Memory B cell (primary cell): ENCODE measurements around the gene EFCAB5.
"Not testable (repeated sequence)": the region's sequence is repeated elsewhere in the genome, so short reads cannot be mapped to it uniquely, and the experiment has no call there.

Experiments
- ATAC-seq: fragments of 150-1000 bp; cut with Tn5 transposase; 2 replicates; pipeline ENCODE4 v1.10.0; 2021; ENCODE audit warnings: low read depth, mild to moderate bottlenecking, moderate library complexity
- DNase-seq, 2 donors: peaks; one replicate each; pipeline ENCODE4 v3.0.0; 2022; ENCODE audit warnings: low spot score in 2 of 2
- H3K27ac Mint-ChIP-seq: one replicate; pipeline ENCODE4 v1.8.0; 2022; ENCODE audit warnings: mild to moderate bottlenecking, moderate library complexity, mixed read lengths
- H3K27me3 Mint-ChIP-seq: one replicate; pipeline ENCODE4 v1.8.0; 2022; ENCODE audit warnings: mixed read lengths
- H3K36me3 Mint-ChIP-seq: one replicate; pipeline ENCODE4 v1.8.0; 2022; ENCODE audit warnings: mild to moderate bottlenecking, mixed read lengths
- H3K4me1 Mint-ChIP-seq: one replicate; pipeline ENCODE4 v1.8.0; 2022; ENCODE audit warnings: mixed read lengths
- H3K4me3 Mint-ChIP-seq: one replicate; pipeline ENCODE4 v1.8.0; 2022; ENCODE audit warnings: mild to moderate bottlenecking, moderate library complexity, mixed read lengths
- H3K9me3 Mint-ChIP-seq: one replicate; pipeline ENCODE4 v1.8.0; 2022; ENCODE audit warnings: mixed read lengths

The EFCAB5 gene

GRCh38 chr17:30005709-30006320 is 64.4 kb downstream of the EFCAB5 start:
- no peaks in the 10 kb centered on the region for H3K9me3 Mint-ChIP-seq
- no peaks in the 10 kb centered on the region for H3K27me3 Mint-ChIP-seq

GRCh38 chr17:30011934-30012333 is 70.5 kb downstream of the EFCAB5 start:
- ATAC-seq, DNase-seq, H3K27ac Mint-ChIP-seq, H3K4me1 Mint-ChIP-seq, H3K27me3 Mint-ChIP-seq, H3K36me3 Mint-ChIP-seq, H3K9me3 Mint-ChIP-seq, H3K4me3 Mint-ChIP-seq: not testable (repeated sequence)

More at GRCh38 chr17:30005709-30006320, 64.4 kb downstream of the EFCAB5 start:
- DNase-seq (no peak), ATAC-seq (no peak)
- H3K27ac Mint-ChIP-seq, result no peak overlapping the region
- H3K4me3 Mint-ChIP-seq, result no peak overlapping the region
- H3K36me3 Mint-ChIP-seq, result no peaks in the 10 kb centered on the region
- peaks cover 2% of the 10 kb centered on the region for H3K4me1 Mint-ChIP-seq

- no peaks in the 10 kb centered on the region for H3K9me3 Mint-ChIP-seq
- no peaks in the 10 kb centered on the region for H3K36me3 Mint-ChIP-seq
- H3K4me1 Mint-ChIP-seq, result no peaks in the 10 kb centered on the region
- ATAC-seq (peak; percentile 50), DNase-seq (peak in 1 of 2 donors; percentile 35)
- peaks cover 3% of the 10 kb centered on the region for H3K27me3 Mint-ChIP-seq
- no peak overlapping the region for H3K4me3 Mint-ChIP-seq
- no peak overlapping the region for H3K27ac Mint-ChIP-seq
Measured at GRCh38 chr17:30021708-30022317, 80.4 kb downstream of the EFCAB5 start.

- not testable (repeated sequence) for H3K4me3 Mint-ChIP-seq, H3K27ac Mint-ChIP-seq, H3K27me3 Mint-ChIP-seq, H3K4me1 Mint-ChIP-seq, ATAC-seq, DNase-seq, H3K9me3 Mint-ChIP-seq, H3K36me3 Mint-ChIP-seq
Measured at GRCh38 chr17:30025325-30025724, 83.9 kb downstream of the EFCAB5 start.

- DNase-seq (no peak), ATAC-seq (no peak)
- Mint-ChIP-seq H3K4me3 (no peak overlapping the region), H3K4me1 (peaks cover 4% of the 10 kb centered on the region), H3K27me3 (no peaks in the 10 kb centered on the region), H3K27ac (no peak overlapping the region), H3K36me3 (no peaks in the 10 kb centered on the region), H3K9me3 (no peaks in the 10 kb centered on the region)
Measured at GRCh38 chr17:30027676-30028075, 86.2 kb downstream of the EFCAB5 start.

GRCh38 chr17:30031214-30031869 is 89.9 kb downstream of the EFCAB5 start:
- no peak overlapping the region for H3K4me3 Mint-ChIP-seq
- H3K27me3 Mint-ChIP-seq, result no peaks in the 10 kb centered on the region
- no peaks in the 10 kb centered on the region for H3K9me3 Mint-ChIP-seq
- H3K36me3 Mint-ChIP-seq, result no peaks in the 10 kb centered on the region
- peaks cover 4% of the 10 kb centered on the region for H3K4me1 Mint-ChIP-seq
- ATAC-seq, result peak; percentile 81
- no peak overlapping the region for H3K27ac Mint-ChIP-seq
- peak in 1 of 2 donors; percentile 2 for DNase-seq

- ATAC-seq (no peak), DNase-seq (no peak)
- no peaks in the 10 kb centered on the region for H3K27me3 Mint-ChIP-seq
- H3K4me1 Mint-ChIP-seq, result peaks cover 8% of the 10 kb centered on the region
- no peaks in the 10 kb centered on the region for H3K9me3 Mint-ChIP-seq
- H3K27ac Mint-ChIP-seq, result no peak overlapping the region
- H3K4me3 Mint-ChIP-seq, result no peak overlapping the region
- no peaks in the 10 kb centered on the region for H3K36me3 Mint-ChIP-seq
Measured at GRCh38 chr17:30035369-30035768, 93.9 kb downstream of the EFCAB5 start.

- not testable (repeated sequence) for H3K36me3 Mint-ChIP-seq, H3K27ac Mint-ChIP-seq, ATAC-seq, H3K4me1 Mint-ChIP-seq, DNase-seq, H3K9me3 Mint-ChIP-seq, H3K27me3 Mint-ChIP-seq, H3K4me3 Mint-ChIP-seq
Measured at GRCh38 chr17:30040719-30041518, 99.5 kb downstream of the EFCAB5 start.

- Mint-ChIP-seq H3K4me1 (peaks cover 10% of the 10 kb centered on the region), H3K4me3 (no peak overlapping the region), H3K9me3 (peaks cover 4% of the 10 kb centered on the region), H3K27me3 (peaks cover 2% of the 10 kb centered on the region), H3K36me3 (peaks cover 5% of the 10 kb centered on the region), H3K27ac (no peak overlapping the region)
- no peak for ATAC-seq
- no peak for DNase-seq
Measured at GRCh38 chr17:30041551-30041950, 100.1 kb downstream of the EFCAB5 start.

- Mint-ChIP-seq H3K4me3 (no peak overlapping the region), H3K9me3 (peaks cover 21% of the 10 kb centered on the region), H3K36me3 (peaks cover 16% of the 10 kb centered on the region), H3K27me3 (peaks cover 14% of the 10 kb centered on the region), H3K27ac (no peak overlapping the region), H3K4me1 (no peaks in the 10 kb centered on the region)
- DNase-seq, result no peak
- ATAC-seq, result no peak
Measured at GRCh38 chr17:30062372-30062771, 120.9 kb downstream of the EFCAB5 start.

GRCh38 chr17:30064738-30065137 is 123.3 kb downstream of the EFCAB5 start:
- H3K27ac Mint-ChIP-seq, result no peak overlapping the region
- no peaks in the 10 kb centered on the region for H3K4me1 Mint-ChIP-seq
- H3K4me3 Mint-ChIP-seq, result no peak overlapping the region
- peaks cover 18% of the 10 kb centered on the region for H3K36me3 Mint-ChIP-seq
- H3K9me3 Mint-ChIP-seq, result peaks cover 23% of the 10 kb centered on the region
- no peak for DNase-seq
- ATAC-seq, result no peak
- peaks cover 16% of the 10 kb centered on the region for H3K27me3 Mint-ChIP-seq

GRCh38 chr17:30068465-30068864 is 127.0 kb downstream of the EFCAB5 start:
- peaks cover 18% of the 10 kb centered on the region for H3K36me3 Mint-ChIP-seq
- H3K4me1 Mint-ChIP-seq, result no peaks in the 10 kb centered on the region
- peaks cover 10% of the 10 kb centered on the region for H3K27me3 Mint-ChIP-seq
- no peak overlapping the region for H3K27ac Mint-ChIP-seq
- no peak overlapping the region for H3K4me3 Mint-ChIP-seq
- H3K9me3 Mint-ChIP-seq, result peaks cover 25% of the 10 kb centered on the region
- ATAC-seq, result no peak
- no peak for DNase-seq

GRCh38 chr17:30074254-30074653 is 132.8 kb downstream of the EFCAB5 start:
- Mint-ChIP-seq H3K27ac (no peak overlapping the region), H3K9me3 (peaks cover 2% of the 10 kb centered on the region), H3K36me3 (no peaks in the 10 kb centered on the region), H3K4me3 (no peak overlapping the region), H3K4me1 (no peaks in the 10 kb centered on the region), H3K27me3 (peaks cover 9% of the 10 kb centered on the region)
- ATAC-seq, result no peak
- no peak for DNase-seq

- Mint-ChIP-seq H3K4me3 (no peak overlapping the region), H3K9me3 (peaks cover 2% of the 10 kb centered on the region), H3K27ac (no peak overlapping the region), H3K27me3 (peaks cover 9% of the 10 kb centered on the region), H3K36me3 (no peaks in the 10 kb centered on the region), H3K4me1 (no peaks in the 10 kb centered on the region)
- DNase-seq (no peak), ATAC-seq (no peak)
Measured at GRCh38 chr17:30074730-30075129, 133.3 kb downstream of the EFCAB5 start.
